Measurements from ENCODE around the gene OR1F1. TPM values are rescaled to one million over a fixed set of nuclear protein-coding genes. Genes with fewer than 3 reads are reported as not detected.

Gene OR1F1
- total RNA-seq, 4 donors from 2014 or later: not detected

- Histone ChIP-seq H3K4me1 (no peaks in the 10 kb centered on the region), H3K9me3 (no peaks in the 10 kb centered on the region), H3K36me3 (no peaks in the 10 kb centered on the region), H3K27ac (no peak overlapping the region), H3K27me3 (peaks cover 32% of the 10 kb centered on the region), H3K4me3 (no peak overlapping the region)
- ATAC-seq: no peak
- WGBS, 2 donors (ENCODE audit: low coverage in 1 of 2): 50 to 82% methylated on average over 1 to 6 of the region's 6 CpGs
- TF ChIP-seq POLR2A (IDR thresholded peaks at IDR 0.05) (no peak), CTCF (IDR thresholded peaks at IDR 0.05) (no peak), EP300 (IDR thresholded peaks at IDR 0.05) (no peak)
Measured at GRCh38 chr16:3243882-3244281, 55.9 kb downstream of the OR1F1 start.

DNA sequence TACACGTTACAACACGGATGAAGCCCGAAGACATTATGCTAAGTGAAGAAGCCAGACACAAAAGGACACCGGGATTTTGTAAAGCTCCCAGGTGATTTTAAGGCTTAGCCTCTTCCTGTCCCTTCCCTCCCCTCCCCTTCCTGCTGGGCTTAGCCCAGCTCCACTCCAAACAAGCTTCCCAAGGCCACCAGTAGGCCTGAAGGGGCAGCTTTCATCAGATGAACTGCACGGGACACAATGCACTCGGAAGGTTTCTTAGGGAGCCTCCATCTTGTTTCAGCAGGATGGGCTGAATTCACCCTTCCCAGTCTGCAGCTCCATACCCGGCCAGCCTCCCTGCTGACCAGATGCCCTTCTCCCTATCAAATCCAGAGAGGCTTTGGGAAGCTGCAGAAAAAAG lies 58.0 kb downstream of the OR1F1 start:
- WGBS, 2 donors (ENCODE audit: low coverage in 1 of 2): 87% methylated on average over 4 of the region's 7 CpGs; no CpG with 5 or more reads in 1 of the 2 donors
- H3K4me3 ChIP-seq: no peak overlapping the region
- no peak overlapping the region for H3K27ac ChIP-seq
- H3K9me3 ChIP-seq: no peaks in the 10 kb centered on the region
- no peaks in the 10 kb centered on the region for H3K4me1 ChIP-seq
- ATAC-seq: no peak
- TF ChIP-seq POLR2A (IDR thresholded peaks at IDR 0.05) (no peak), POLR2AphosphoS5 (IDR thresholded peaks at IDR 0.05) (no peak), EP300 (IDR thresholded peaks at IDR 0.05) (no peak), CTCF (IDR thresholded peaks at IDR 0.05) (no peak)
- peaks cover 43% of the 10 kb centered on the region for H3K27me3 ChIP-seq
- H3K36me3 ChIP-seq: no peaks in the 10 kb centered on the region

DNA sequence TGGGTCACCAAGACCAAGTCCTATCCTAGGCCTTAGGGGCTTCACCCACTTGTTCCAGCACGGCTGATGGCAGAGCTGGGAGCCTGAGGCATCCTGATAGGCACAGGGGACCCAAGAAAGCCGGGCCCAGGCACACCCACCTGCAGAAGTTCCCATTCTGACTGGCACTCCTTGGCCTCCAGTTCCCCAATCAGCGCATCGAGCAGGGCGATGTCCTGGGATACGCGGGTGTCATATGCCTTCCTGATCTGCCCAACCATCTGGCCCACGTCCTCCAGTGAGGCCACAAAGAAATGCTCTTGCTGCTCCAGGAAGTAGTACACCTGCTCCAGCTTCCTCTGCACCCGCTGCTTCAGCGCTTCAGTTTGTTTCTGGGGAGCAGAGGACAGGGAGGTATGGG lies 58.9 kb downstream of the OR1F1 start:
- ATAC-seq: no peak
- Histone ChIP-seq H3K27me3 (peaks cover 36% of the 10 kb centered on the region), H3K4me1 (no peaks in the 10 kb centered on the region), H3K9me3 (no peaks in the 10 kb centered on the region), H3K4me3 (no peak overlapping the region), H3K36me3 (no peaks in the 10 kb centered on the region), H3K27ac (no peak overlapping the region)
- TF ChIP-seq CTCF (IDR thresholded peaks at IDR 0.05) (no peak), EP300 (IDR thresholded peaks at IDR 0.05) (no peak), POLR2A (IDR thresholded peaks at IDR 0.05) (no peak), POLR2AphosphoS5 (IDR thresholded peaks at IDR 0.05) (no peak)
- 67% methylated on average over 2 of the region's 10 CpGs; no CpG with 5 or more reads in 1 of the 2 donors for WGBS, 2 donors (ENCODE audit: low coverage in 1 of 2)

GRCh38 chr16:3248596-3248995 lies 60.6 kb downstream of the OR1F1 start:
- peaks cover 31% of the 10 kb centered on the region for H3K27me3 ChIP-seq
- ATAC-seq: no peak
- TF ChIP-seq EP300 (IDR thresholded peaks at IDR 0.05) (no peak), POLR2A (IDR thresholded peaks at IDR 0.05) (no peak), POLR2AphosphoS5 (IDR thresholded peaks at IDR 0.05) (no peak), CTCF (IDR thresholded peaks at IDR 0.05) (no peak)

GRCh38 chr16:3249020-3249419 lies 61.0 kb downstream of the OR1F1 start:
- Histone ChIP-seq H3K27me3 (peaks cover 29% of the 10 kb centered on the region), H3K9me3 (no peaks in the 10 kb centered on the region), H3K4me1 (no peaks in the 10 kb centered on the region), H3K36me3 (no peaks in the 10 kb centered on the region), H3K4me3 (no peak overlapping the region), H3K27ac (no peak overlapping the region)
- TF ChIP-seq POLR2A (IDR thresholded peaks at IDR 0.05): no peak
- TF ChIP-seq CTCF (IDR thresholded peaks at IDR 0.05): no peak
- no peak for TF ChIP-seq EP300 (IDR thresholded peaks at IDR 0.05)
- no peak for TF ChIP-seq POLR2AphosphoS5 (IDR thresholded peaks at IDR 0.05)
- WGBS, 2 donors (ENCODE audit: low coverage in 1 of 2): no CpG with 5 or more reads among the region's 1 CpG
- ATAC-seq: no peak

More at GRCh38 chr16:3248596-3248995, 60.6 kb downstream of the OR1F1 start:
- Histone ChIP-seq H3K36me3 (no peaks in the 10 kb centered on the region), H3K27ac (no peak overlapping the region), H3K9me3 (no peaks in the 10 kb centered on the region), H3K4me3 (no peak overlapping the region), H3K4me1 (no peaks in the 10 kb centered on the region)
- WGBS, 2 donors (ENCODE audit: low coverage in 1 of 2): 79% methylated on average over 2 of the region's 5 CpGs; no CpG with 5 or more reads in 1 of the 2 donors
